HUES48 (cell line): ENCODE measurements around the gene KRT1.

Experiments
- H3K27ac ChIP-seq: one replicate; pipeline ENCODE4 v1.7.0; 2013; ENCODE audit warnings: low read depth, low read length, inconsistent platforms
- H3K27me3 ChIP-seq: 2 replicates; pipeline ENCODE4 v1.6.1; 2013; ENCODE audit warnings: mild to moderate bottlenecking, low read length; ENCODE audit not compliant: control insufficient read depth, insufficient read depth
- H3K36me3 ChIP-seq: 2 replicates; pipeline ENCODE4 v1.6.1; 2013; ENCODE audit warnings: low read length; ENCODE audit not compliant: control insufficient read depth, insufficient read depth
- H3K4me1 ChIP-seq: 2 replicates; pipeline ENCODE4 v1.6.1; 2013; ENCODE audit warnings: mild to moderate bottlenecking, low read length; ENCODE audit not compliant: control insufficient read depth, insufficient read depth
- H3K4me3 ChIP-seq: 2 replicates; pipeline ENCODE4 v1.5.1; 2013; ENCODE audit warnings: mild to moderate bottlenecking, low read depth, low read length
- H3K9ac ChIP-seq: 2 replicates; pipeline ENCODE4 v1.6.1; 2013; ENCODE audit warnings: mild to moderate bottlenecking, low read depth, low read length, moderate library complexity
- H3K9me3 ChIP-seq: 2 replicates; pipeline ENCODE4 v1.6.1; 2013; ENCODE audit warnings: low read length; ENCODE audit not compliant: control insufficient read depth, insufficient read depth

The KRT1 gene

GRCh38 chr12:52690351-52691075 lies 10.3 kb upstream of the KRT1 start:
- Histone ChIP-seq H3K36me3 (no peaks in the 10 kb centered on the region), H3K9ac (no peak overlapping the region; the same call in 1 of the 2 replicates), H3K27ac (no peak overlapping the region), H3K4me3 (peak overlapping the region; percentile 55), H3K27me3 (peaks cover 29% of the 10 kb centered on the region), H3K4me1 (peaks cover 5% of the 10 kb centered on the region; the same call in 1 of the 2 replicates), H3K9me3 (no peaks in the 10 kb centered on the region)

GRCh38 chr12:52689936-52690335 lies 9.7 kb upstream of the KRT1 start:
- Histone ChIP-seq H3K9me3 (no peaks in the 10 kb centered on the region), H3K9ac (no peak overlapping the region), H3K27me3 (peaks cover 29% of the 10 kb centered on the region), H3K4me3 (no peak overlapping the region), H3K27ac (no peak overlapping the region), H3K4me1 (peaks cover 5% of the 10 kb centered on the region; the same call in 1 of the 2 replicates), H3K36me3 (no peaks in the 10 kb centered on the region)

- H3K9me3 ChIP-seq = no peaks in the 10 kb centered on the region
- peaks cover 29% of the 10 kb centered on the region for H3K27me3 ChIP-seq
These were observed 9.0 kb upstream of the KRT1 start for GRCh38 chr12:52689239-52689638.

GRCh38 chr12:52688481-52688880 lies 8.3 kb upstream of the KRT1 start:
- Histone ChIP-seq H3K4me1 (peaks cover 5% of the 10 kb centered on the region; the same call in 1 of the 2 replicates), H3K27ac (no peak overlapping the region), H3K27me3 (peaks cover 29% of the 10 kb centered on the region)

More at GRCh38 chr12:52689239-52689638, 9.0 kb upstream of the KRT1 start:
- H3K27ac ChIP-seq = no peak overlapping the region
- no peak overlapping the region for H3K4me3 ChIP-seq
- H3K9ac ChIP-seq = no peak overlapping the region
- no peaks in the 10 kb centered on the region for H3K36me3 ChIP-seq
- peaks cover 5% of the 10 kb centered on the region; the same call in 1 of the 2 replicates for H3K4me1 ChIP-seq

GRCh38 chr12:52687497-52688385 lies 7.5 kb upstream of the KRT1 start:
- no peaks in the 10 kb centered on the region for H3K9me3 ChIP-seq
- peaks cover 29% of the 10 kb centered on the region for H3K27me3 ChIP-seq
- no peak overlapping the region for H3K27ac ChIP-seq
- H3K36me3 ChIP-seq = no peaks in the 10 kb centered on the region
- H3K9ac ChIP-seq = no peak overlapping the region
- peaks cover 5% of the 10 kb centered on the region; the same call in 1 of the 2 replicates for H3K4me1 ChIP-seq
- no peak overlapping the region for H3K4me3 ChIP-seq

More at GRCh38 chr12:52688481-52688880, 8.3 kb upstream of the KRT1 start:
- Histone ChIP-seq H3K9ac (no peak overlapping the region), H3K4me3 (no peak overlapping the region), H3K9me3 (no peaks in the 10 kb centered on the region), H3K36me3 (no peaks in the 10 kb centered on the region)

GRCh38 chr12:52686756-52687487 lies 6.7 kb upstream of the KRT1 start:
- H3K27me3 ChIP-seq = peaks cover 25% of the 10 kb centered on the region
- H3K4me1 ChIP-seq = peaks cover 5% of the 10 kb centered on the region; the same call in 1 of the 2 replicates
- H3K9ac ChIP-seq = no peak overlapping the region
- no peak overlapping the region for H3K27ac ChIP-seq
- H3K36me3 ChIP-seq = no peaks in the 10 kb centered on the region
- no peak overlapping the region for H3K4me3 ChIP-seq
- H3K9me3 ChIP-seq = no peaks in the 10 kb centered on the region

- H3K4me3 ChIP-seq = no peak overlapping the region
- no peaks in the 10 kb centered on the region for H3K9me3 ChIP-seq
- H3K27me3 ChIP-seq = peaks cover 16% of the 10 kb centered on the region
- H3K27ac ChIP-seq = no peak overlapping the region
- no peak overlapping the region for H3K9ac ChIP-seq
- no peaks in the 10 kb centered on the region for H3K36me3 ChIP-seq
- H3K4me1 ChIP-seq = peaks cover 5% of the 10 kb centered on the region; the same call in 1 of the 2 replicates
These were observed 5.9 kb upstream of the KRT1 start for GRCh38 chr12:52686063-52686462.

GRCh38 chr12:52685406-52685890 lies 5.2 kb upstream of the KRT1 start:
- Histone ChIP-seq H3K4me1 (0 out of 2 replicates have a peak, but pooled peaks cover under 1% of the 10 kb centered on the region), H3K9me3 (no peaks in the 10 kb centered on the region), H3K36me3 (no peaks in the 10 kb centered on the region), H3K27me3 (peaks cover 10% of the 10 kb centered on the region), H3K9ac (no peak overlapping the region), H3K4me3 (no peak overlapping the region), H3K27ac (no peak overlapping the region)

GRCh38 chr12:52684431-52684830 lies 4.2 kb upstream of the KRT1 start:
- H3K9ac ChIP-seq = no peak overlapping the region
- H3K27ac ChIP-seq = no peak overlapping the region
- no peaks in the 10 kb centered on the region for H3K9me3 ChIP-seq
- H3K27me3 ChIP-seq = no peaks in the 10 kb centered on the region; the same call in 1 of the 2 replicates
- no peak overlapping the region for H3K4me3 ChIP-seq
- H3K36me3 ChIP-seq = no peaks in the 10 kb centered on the region
- no peaks in the 10 kb centered on the region for H3K4me1 ChIP-seq

GRCh38 chr12:52683575-52684300 lies 3.5 kb upstream of the KRT1 start:
- Histone ChIP-seq H3K27ac (no peak overlapping the region), H3K27me3 (no peaks in the 10 kb centered on the region; the same call in 1 of the 2 replicates), H3K4me3 (no peak overlapping the region), H3K9ac (no peak overlapping the region), H3K36me3 (no peaks in the 10 kb centered on the region), H3K4me1 (no peaks in the 10 kb centered on the region), H3K9me3 (no peaks in the 10 kb centered on the region)
